Heart right ventricle (tissue), 16 donors: ENCODE results near the gene KAT7. TPM values are rescaled to one million over a fixed set of nuclear protein-coding genes. Genes with fewer than 3 reads are reported as not detected.
A peak's percentile ranks its signal among the peaks of the same experiment; 100 is the strongest.

Source experiments
- ATAC-seq, 8 donors: fragments of 200-7000 bp; cut with Tn5 transposase; one replicate each; pipeline ENCODE4 v1.9.1; 2020; ENCODE audit warnings: mild to moderate bottlenecking in 8 of 8, moderate library complexity in 8 of 8, moderate number of reproducible peaks in 1 of 8
- DNase-seq, 2 donors: peaks; one replicate each; pipeline ENCODE4 v3.0.0-alpha.2; 2020
- H3K27ac ChIP-seq, 10 donors: fragments of 200-600 bp; sonication (generic) in 2 of 10; one replicate each; pipeline versions ENCODE4 v1.5.0 to v1.8.0; 2020 to 2022; ENCODE audit warnings: mild to moderate bottlenecking in 3 of 10
- H3K27me3 ChIP-seq, 7 donors: fragments of 200-600 bp; one replicate each; pipeline ENCODE4 v1.8.0; 2021 to 2022; ENCODE audit warnings: mild to moderate bottlenecking in 2 of 7
- H3K36me3 ChIP-seq, 9 donors: fragments of 200-600 bp; sonication (generic) in 1 of 9; one replicate each; pipeline versions ENCODE4 v1.5.0 to v1.8.0; 2020 to 2022; ENCODE audit warnings: mild to moderate bottlenecking in 2 of 9
- H3K4me1 ChIP-seq, 9 donors: fragments of 200-600 bp; sonication (generic) in 1 of 9; one replicate each; pipeline versions ENCODE4 v1.5.0 to v1.8.0; 2020 to 2022; ENCODE audit warnings: mild to moderate bottlenecking in 4 of 9
- H3K4me3 ChIP-seq, 10 donors: fragments of 200-600 bp; sonication (generic) in 2 of 10; one replicate each; pipeline versions ENCODE4 v1.5.0 to v1.8.0; 2020 to 2022; ENCODE audit warnings: mild to moderate bottlenecking in 7 of 10, moderate library complexity in 2 of 10
- H3K9me3 ChIP-seq, 11 donors: fragments of 200-600 bp in 10 of 11; sonication (generic) in 2 of 11; one replicate each; pipeline versions ENCODE4 v1.5.0 to v1.8.0; 2013 to 2022; ENCODE audit warnings: mild to moderate bottlenecking in 2 of 11, control low read depth in 1 of 11, moderate library complexity in 1 of 11
- WGBS, 2 donors: extraction: QIAGEN DNeasy Blood & Tissue Kit; methylation state at CpG; one replicate each; pipeline ENCODE4 v1.1.7; 2013; ENCODE audit warnings: inconsistent platforms in 1 of 2; 5-methylcytosine and 5-hydroxymethylcytosine counted together
- intact Hi-C, 10 donors: fragments of 100-400 bp; cut with DNase I; formaldehyde crosslinking; loops; one replicate each; pipeline versions ENCODE4 v1.11.1 to v1.14.2; 2022
- polyA plus RNA-seq, 2 donors: library from polyadenylated mRNA; stranded (reverse); fragments of 200-250 nt; gene quantifications; one replicate each; pipeline ENCODE4 v1.2.3, GENCODE V29; 2013
- total RNA-seq, 10 donors: library from RNA; stranded (reverse); fragmentation: NEBNext Ultra II Directional in 3 of 10; extraction: Animal tissue kit (Norgen Biotek cat#: 25700) in 3 of 10; gene quantifications; one replicate each; pipeline versions ENCODE4 v1.2.1 to v1.2.4, GENCODE V29; 2021 to 2023
- TF ChIP-seq, protein P1 (sequence below), 9 donors: fragments of 200-600 bp; sonication (generic) in 2 of 9; IDR thresholded peaks; one replicate each; pipeline versions ENCODE4 v1.5.0 to v1.8.0; 2021 to 2022; ENCODE audit warnings: antibody characterized with exemption in 9 of 9, mild to moderate bottlenecking in 5 of 9, moderate library complexity in 1 of 9
- donor health status: Arrhythmogenic right ventricular cardiomyopathy.
- donor health status: ischemic (EF 13 %, LVEDD 7.1; RV severe dilation, severe dysfunction).
- donor health status: healthy with polysubstance abuse.
- donor health status: DM: no; HTN: yes; CAD: no.
- donor health status: DM: no; HTN: no; CAD: no.
- donor health status: ischemic (EF 25% LVEDD 6.9; RV normal size, moderate dysfunction).
- donor health status: ischemic (EF 25% LVEDD 5.7; RV mildly dilated, moderate dysfunction).
- donor health status: healthy.
- donor health status: DM: yes; HTN: yes; CAD: no.
- donor health status: Ischemic cardiomyopathy.
- donor health status: ischemic (EF 35%, LVEDD 5.7; RV mildly dilated, moderate dysfunction).
- donor health status: nonischemic (EF 11% LVEDD 7.7; RV severe dilation, severe dysfunction).
- donor health status: DM: yes; HTN: yes; CAD: no.
- donor health status: PGD.
- donor health status: ischemic (EF 29% LVEDD 5.4; RV normal size, mild dysfunction).
- donor health status: nonischemic (EF 23%, LVEDD 6.1; RV moderate dilation, normal function).

KAT7 gene
- total and polyA plus RNA-seq, 12 donors = 5.9 to 81.3 (median 60.5) TPM

DNA sequence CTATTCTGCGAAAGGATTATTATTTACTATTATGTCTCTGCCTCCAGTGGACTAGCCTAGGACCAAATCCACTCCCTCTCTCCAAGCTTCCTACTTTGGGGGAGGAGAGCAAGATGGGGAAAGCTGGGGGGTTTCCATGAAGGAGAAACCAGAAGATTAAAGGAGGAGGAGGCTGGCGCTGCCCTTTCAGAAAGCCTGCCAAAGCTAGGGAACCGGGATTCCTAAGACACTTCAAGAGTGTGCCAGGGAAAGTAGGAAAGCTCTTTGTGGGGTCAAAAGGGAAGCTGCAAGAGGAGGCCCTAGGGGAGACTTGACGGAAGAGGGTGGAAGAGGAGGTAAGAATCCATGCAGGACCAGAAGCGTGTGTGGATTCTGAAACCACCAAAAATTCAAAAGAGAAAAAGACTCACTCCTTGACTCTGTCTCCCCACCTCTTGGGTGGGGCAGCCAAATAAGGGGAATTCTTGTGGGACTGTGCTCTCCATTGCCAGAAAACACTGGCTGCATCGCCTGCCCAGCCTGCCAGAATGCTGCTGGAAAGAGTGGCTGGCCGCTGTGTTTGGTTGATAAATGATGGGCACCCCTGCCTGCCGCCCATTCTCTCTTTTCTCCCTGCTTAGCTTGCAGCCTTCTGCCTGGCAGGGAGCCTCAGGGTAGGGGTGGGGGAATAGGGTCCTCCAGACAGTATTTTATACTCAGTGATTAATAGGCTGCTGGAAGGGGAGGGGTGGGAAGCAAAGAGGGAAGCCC, 11.8 kb upstream of the KAT7 start:
- DNase-seq = no peak
- WGBS, 2 donors = 58 to 66% methylated on average over 8 of the region's 8 CpGs
- H3K36me3 ChIP-seq = no peaks in the 10 kb centered on the region
- intact Hi-C loops = loop anchor here in 7 of 10 donors (5.0 to 10.0 kb wide), 7 partner anchors 44 to 209 kb away; partner anchors contain the start of genes SLC35B1 (in 3 of the 7) and NXPH3 (in 1 of the 7)
- TF ChIP-seq, protein P1, sequence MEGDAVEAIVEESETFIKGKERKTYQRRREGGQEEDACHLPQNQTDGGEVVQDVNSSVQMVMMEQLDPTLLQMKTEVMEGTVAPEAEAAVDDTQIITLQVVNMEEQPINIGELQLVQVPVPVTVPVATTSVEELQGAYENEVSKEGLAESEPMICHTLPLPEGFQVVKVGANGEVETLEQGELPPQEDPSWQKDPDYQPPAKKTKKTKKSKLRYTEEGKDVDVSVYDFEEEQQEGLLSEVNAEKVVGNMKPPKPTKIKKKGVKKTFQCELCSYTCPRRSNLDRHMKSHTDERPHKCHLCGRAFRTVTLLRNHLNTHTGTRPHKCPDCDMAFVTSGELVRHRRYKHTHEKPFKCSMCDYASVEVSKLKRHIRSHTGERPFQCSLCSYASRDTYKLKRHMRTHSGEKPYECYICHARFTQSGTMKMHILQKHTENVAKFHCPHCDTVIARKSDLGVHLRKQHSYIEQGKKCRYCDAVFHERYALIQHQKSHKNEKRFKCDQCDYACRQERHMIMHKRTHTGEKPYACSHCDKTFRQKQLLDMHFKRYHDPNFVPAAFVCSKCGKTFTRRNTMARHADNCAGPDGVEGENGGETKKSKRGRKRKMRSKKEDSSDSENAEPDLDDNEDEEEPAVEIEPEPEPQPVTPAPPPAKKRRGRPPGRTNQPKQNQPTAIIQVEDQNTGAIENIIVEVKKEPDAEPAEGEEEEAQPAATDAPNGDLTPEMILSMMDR (IDR thresholded peaks at IDR 0.05) = no peak
- peak overlapping the region in 7 of 10 donors; percentile 1 to 49 (median 30) for H3K27ac ChIP-seq
- ATAC-seq = peak in 7 of 8 donors; percentile 19 to 59 (median 35)
- H3K4me1 ChIP-seq = peaks cover 0 to 45% (median 32%) of the 10 kb centered on the region in 9 donors
- no peak overlapping the region for H3K4me3 ChIP-seq
- H3K27me3 ChIP-seq = no peaks in the 10 kb centered on the region
- H3K9me3 ChIP-seq = no peaks in the 10 kb centered on the region

DNA sequence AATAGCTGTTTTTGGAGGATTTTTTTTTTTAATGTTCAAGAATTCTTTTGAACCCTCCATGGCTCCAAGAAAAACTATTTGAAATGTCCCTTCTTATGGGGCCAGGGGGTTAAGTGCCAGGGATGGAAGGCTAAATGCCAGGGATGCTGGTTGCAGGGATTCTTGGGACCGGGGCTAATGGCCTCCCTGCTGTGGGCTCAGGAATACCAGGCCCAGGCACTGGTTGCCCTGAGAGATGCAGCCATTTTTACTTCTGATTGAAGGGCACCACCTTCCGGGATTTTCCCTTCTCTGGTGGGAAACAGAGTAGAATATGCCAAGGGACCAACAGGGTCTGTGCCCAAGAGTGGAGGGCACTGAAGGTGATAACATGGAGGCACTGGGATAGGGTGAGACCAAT, 10.9 kb upstream of the KAT7 start:
- intact Hi-C loops = loop anchor here in 7 of 10 donors (5.0 to 10.0 kb wide), 7 partner anchors 45 to 210 kb away; partner anchors contain the start of genes SLC35B1 (in 3 of the 7) and NXPH3 (in 1 of the 7)
- TF ChIP-seq, protein P1 (IDR thresholded peaks at IDR 0.05) = no peak
- Histone ChIP-seq H3K27ac (peak overlapping the region in 1 of 10 donors; percentile 41), H3K4me1 (peaks cover 0 to 47% (median 32%) of the 10 kb centered on the region in 9 donors), H3K36me3 (no peaks in the 10 kb centered on the region), H3K4me3 (no peak overlapping the region), H3K9me3 (no peaks in the 10 kb centered on the region), H3K27me3 (no peaks in the 10 kb centered on the region)
- 88 to 91% methylated on average over 2 of the region's 2 CpGs for WGBS, 2 donors
- DNase-seq (no peak), ATAC-seq (no peak)

DNA sequence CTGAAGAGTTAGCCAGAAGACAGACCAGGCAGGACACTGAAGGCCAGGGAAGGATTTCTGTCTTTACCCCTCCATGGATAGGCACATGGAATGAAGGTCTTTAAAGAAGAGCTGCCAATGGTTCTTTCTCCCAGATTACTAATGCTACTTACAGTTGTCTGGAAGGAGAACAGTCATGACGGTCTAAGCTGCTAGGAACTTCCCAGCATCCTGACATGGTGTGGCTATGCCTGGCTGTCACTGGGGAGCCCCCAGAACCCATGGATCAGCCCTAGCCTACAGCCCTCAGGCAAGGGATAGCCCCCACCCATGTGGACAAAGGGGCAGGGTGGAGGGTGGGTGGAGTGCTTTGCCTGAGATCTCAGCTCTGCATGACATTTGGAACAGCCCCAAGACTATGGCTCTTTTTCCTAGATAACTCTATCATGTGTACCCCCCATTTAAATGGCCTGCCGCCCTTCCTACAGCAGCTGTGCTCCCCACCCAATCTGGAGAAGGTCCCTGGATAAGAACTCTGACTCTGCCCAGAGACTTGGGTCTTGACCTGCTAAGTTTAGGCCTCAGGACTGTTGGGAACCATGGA, 9.2 kb upstream of the KAT7 start:
- Histone ChIP-seq H3K4me3 (no peak overlapping the region), H3K27me3 (no peaks in the 10 kb centered on the region), H3K27ac (peak overlapping the region in 4 of 10 donors; percentile 7 to 60 (median 17)), H3K36me3 (no peaks in the 10 kb centered on the region), H3K9me3 (no peaks in the 10 kb centered on the region), H3K4me1 (peaks cover 4 to 64% (median 45%) of the 10 kb centered on the region in 9 donors)
- intact Hi-C loops = loop anchor here in 9 of 10 donors (1.0 to 10.0 kb wide), 11 partner anchors 47 to 212 kb away; partner anchors contain the start of genes SLC35B1 (in 4 of the 9) and NXPH3 (in 1 of the 9)
- no peak for DNase-seq
- 81 to 87% methylated on average over 2 of the region's 2 CpGs for WGBS, 2 donors
- ATAC-seq = peak in 1 of 8 donors; percentile 4
- TF ChIP-seq, protein P1 (IDR thresholded peaks at IDR 0.05) = no peak

DNA sequence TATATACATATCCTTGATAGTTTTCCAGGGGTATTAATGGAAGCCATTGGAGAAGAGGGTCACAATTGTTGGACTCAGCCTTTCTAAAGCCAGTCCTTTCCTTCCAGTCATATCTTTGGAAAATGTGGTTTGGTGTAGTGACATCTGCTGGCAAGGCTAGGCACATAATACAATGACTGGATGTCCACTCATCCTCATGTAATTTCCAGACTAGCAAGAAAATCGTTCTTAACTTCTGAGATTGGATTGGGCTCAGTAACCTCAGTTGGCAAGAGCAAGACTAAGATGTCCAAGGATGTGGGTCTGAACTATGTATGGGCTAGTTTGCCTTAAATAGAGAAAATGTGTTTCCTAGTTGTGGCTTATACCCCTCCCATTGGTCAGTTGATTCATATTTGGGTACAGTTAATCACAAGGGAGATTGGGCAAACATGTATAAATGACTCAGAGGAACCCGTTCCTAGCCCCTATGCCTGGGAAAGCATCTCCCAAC, 8.7 kb upstream of the KAT7 start:
- Histone ChIP-seq H3K27me3 (no peaks in the 10 kb centered on the region), H3K36me3 (no peaks in the 10 kb centered on the region), H3K27ac (peak overlapping the region in 3 of 10 donors; percentile 17 to 60 (median 17)), H3K9me3 (no peaks in the 10 kb centered on the region), H3K4me1 (peaks cover 4 to 68% (median 46%) of the 10 kb centered on the region in 9 donors), H3K4me3 (no peak overlapping the region)
- 16 to 23% methylated on average over 2 of the region's 2 CpGs for WGBS, 2 donors
- intact Hi-C loops = loop anchor here (1.0 to 10.0 kb wide), 13 partner anchors 47 to 215 kb away; partner anchors contain the start of genes SLC35B1 (in 4 of the 10), NXPH3 (in 1 of the 10) and TAC4 (in 1 of the 10)
- DNase-seq = peak in 1 of 2 donors; percentile 42
- TF ChIP-seq, protein P1 (IDR thresholded peaks at IDR 0.05) = peak in 8 of 9 donors; percentile 31 to 78 (median 64)
- peak; percentile 19 to 68 (median 64) for ATAC-seq
